ENCODE results near the gene LCAT.

Gene LCAT

DNA sequence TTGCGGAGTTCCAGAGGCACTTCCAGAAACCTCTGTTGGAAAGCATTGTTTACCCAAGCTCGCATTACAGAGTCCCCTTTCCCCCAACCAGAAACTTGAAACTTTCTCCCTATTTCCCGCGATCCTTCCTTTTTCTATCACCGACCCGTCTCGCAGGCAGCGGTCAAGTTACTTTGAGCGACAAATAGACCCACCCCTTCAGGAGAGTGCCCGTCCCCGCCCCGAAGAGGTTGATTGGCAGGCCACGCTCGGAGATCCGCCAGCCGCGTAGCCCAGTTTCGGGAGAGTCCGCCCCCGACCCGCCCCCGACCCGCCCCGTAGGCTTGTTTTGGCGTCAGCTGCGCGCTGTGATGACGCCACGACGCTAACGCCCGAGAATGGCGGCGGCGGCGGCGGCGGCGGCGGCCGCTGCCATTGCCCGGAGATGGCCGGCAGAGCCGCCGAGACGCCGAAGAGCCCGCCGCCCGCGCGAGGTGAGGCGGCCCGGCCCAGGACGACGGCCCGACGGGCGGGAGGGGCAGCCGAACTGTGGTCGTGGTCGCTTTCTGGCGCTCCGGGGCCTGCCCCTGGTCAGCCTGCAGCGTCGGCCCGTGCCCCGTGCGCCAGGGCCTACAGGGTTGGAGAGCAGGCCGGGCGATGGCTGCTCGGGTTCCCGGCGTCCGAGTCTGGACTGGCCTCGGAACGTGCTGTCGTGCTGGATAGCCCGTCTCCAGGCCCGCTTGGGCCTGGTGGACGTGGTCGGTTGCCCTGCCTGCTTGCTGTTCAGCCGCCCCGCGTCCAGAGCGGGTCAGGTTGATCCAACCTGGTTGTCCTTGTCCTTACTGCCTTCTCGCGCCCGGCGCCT is 50.8 kb downstream of the LCAT start, which contains the start of gene PSKH1:
Gene PSKH1 (plus strand): TSS at position 356 of the 844 bp plus-strand sequence. CDS start 15,496 bp downstream, outside the sequence.
- H3K36me3 Mint-ChIP-seq = no peaks in the 10 kb centered on the region
- H3K4me3 Mint-ChIP-seq = peak within 1 kb of the TSS; percentile 94
- H3K27me3 Mint-ChIP-seq = no peaks in the 10 kb centered on the region
- H3K27ac Mint-ChIP-seq = peak within 1 kb of the TSS; percentile 89
- ATAC-seq = peak; percentile 99
- peaks cover 26% of the 10 kb centered on the region for H3K4me1 Mint-ChIP-seq
- H3K9me3 Mint-ChIP-seq = no peaks in the 10 kb centered on the region

DNA sequence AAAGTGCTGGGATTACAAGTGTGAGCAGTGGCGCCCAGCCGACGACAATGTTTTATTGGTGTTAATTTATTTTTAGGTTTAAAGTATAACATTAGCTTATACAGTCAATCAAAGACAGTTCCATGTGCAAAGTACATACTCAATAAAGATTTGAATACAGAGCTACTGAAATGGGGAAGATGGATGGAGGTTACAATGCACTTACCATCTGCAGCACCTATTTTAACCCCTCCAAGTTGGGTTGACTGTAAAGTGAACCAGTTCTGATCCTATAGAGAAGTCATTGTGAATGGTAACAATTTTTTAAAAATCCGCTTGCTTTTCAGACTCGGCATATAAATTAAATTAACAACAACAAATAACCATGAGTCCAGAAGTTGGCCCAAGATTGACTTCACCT is 51.5 kb downstream of the LCAT start:
- H3K4me1 Mint-ChIP-seq = peaks cover 25% of the 10 kb centered on the region
- no peaks in the 10 kb centered on the region for H3K27me3 Mint-ChIP-seq
- H3K4me3 Mint-ChIP-seq = peak overlapping the region; percentile 81
- no peaks in the 10 kb centered on the region for H3K36me3 Mint-ChIP-seq
- no peak for ATAC-seq
- peak overlapping the region; percentile 89 for H3K27ac Mint-ChIP-seq
- no peaks in the 10 kb centered on the region for H3K9me3 Mint-ChIP-seq

All from stimulated activated memory B cell treated with anti-CD40 and anti-IgM and Interleukin-4, amounts not matched to agents 10 μg/mL and 1 μg/mL and 100 μg/mL, for 72 hours (primary cell).